Measurements from ENCODE around the gene HIRIP3.

DNA sequence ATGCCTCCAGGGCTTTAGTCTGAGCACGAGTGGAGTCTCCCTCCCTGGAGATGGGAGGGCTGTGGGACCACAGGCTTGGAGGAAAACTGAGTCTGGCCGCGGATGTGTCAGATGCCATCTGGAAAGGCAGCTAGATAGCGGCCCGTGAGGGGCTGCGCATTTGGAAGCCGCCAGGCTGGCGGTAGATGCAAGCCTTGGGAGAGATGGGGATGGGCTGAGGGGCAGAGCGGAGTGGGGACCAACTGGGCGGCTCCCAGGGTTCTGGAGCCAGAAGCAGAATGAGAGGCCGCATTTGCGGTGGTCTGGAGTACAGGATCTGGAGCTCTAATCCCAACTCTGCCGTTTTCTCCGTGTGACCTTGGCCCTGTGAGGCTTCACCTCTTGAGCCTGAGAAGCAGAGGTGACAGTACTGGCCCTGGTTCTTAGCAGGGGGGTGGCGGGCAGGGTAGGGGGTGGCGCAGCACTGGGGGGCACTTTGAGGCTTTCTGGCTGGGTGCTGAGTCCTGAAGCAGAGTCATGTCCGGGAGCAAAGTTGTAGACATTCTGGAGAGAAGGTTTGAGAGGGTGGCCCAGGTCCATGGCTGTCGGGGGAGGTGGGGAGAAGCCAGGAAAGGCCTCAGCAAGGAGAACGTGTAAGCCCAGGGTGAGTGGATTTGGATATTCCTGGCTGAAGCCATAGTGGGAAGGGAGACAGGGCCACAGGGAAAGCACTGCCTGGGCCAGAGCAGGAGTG lies 7.4 kb upstream of the HIRIP3 start:
- TF ChIP-seq JUNB (IDR thresholded peaks at IDR 0.05) = no peak
- TF ChIP-seq, protein P1, sequence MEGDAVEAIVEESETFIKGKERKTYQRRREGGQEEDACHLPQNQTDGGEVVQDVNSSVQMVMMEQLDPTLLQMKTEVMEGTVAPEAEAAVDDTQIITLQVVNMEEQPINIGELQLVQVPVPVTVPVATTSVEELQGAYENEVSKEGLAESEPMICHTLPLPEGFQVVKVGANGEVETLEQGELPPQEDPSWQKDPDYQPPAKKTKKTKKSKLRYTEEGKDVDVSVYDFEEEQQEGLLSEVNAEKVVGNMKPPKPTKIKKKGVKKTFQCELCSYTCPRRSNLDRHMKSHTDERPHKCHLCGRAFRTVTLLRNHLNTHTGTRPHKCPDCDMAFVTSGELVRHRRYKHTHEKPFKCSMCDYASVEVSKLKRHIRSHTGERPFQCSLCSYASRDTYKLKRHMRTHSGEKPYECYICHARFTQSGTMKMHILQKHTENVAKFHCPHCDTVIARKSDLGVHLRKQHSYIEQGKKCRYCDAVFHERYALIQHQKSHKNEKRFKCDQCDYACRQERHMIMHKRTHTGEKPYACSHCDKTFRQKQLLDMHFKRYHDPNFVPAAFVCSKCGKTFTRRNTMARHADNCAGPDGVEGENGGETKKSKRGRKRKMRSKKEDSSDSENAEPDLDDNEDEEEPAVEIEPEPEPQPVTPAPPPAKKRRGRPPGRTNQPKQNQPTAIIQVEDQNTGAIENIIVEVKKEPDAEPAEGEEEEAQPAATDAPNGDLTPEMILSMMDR (IDR thresholded peaks at IDR 0.05) = no peak
- TF ChIP-seq, protein P2, sequence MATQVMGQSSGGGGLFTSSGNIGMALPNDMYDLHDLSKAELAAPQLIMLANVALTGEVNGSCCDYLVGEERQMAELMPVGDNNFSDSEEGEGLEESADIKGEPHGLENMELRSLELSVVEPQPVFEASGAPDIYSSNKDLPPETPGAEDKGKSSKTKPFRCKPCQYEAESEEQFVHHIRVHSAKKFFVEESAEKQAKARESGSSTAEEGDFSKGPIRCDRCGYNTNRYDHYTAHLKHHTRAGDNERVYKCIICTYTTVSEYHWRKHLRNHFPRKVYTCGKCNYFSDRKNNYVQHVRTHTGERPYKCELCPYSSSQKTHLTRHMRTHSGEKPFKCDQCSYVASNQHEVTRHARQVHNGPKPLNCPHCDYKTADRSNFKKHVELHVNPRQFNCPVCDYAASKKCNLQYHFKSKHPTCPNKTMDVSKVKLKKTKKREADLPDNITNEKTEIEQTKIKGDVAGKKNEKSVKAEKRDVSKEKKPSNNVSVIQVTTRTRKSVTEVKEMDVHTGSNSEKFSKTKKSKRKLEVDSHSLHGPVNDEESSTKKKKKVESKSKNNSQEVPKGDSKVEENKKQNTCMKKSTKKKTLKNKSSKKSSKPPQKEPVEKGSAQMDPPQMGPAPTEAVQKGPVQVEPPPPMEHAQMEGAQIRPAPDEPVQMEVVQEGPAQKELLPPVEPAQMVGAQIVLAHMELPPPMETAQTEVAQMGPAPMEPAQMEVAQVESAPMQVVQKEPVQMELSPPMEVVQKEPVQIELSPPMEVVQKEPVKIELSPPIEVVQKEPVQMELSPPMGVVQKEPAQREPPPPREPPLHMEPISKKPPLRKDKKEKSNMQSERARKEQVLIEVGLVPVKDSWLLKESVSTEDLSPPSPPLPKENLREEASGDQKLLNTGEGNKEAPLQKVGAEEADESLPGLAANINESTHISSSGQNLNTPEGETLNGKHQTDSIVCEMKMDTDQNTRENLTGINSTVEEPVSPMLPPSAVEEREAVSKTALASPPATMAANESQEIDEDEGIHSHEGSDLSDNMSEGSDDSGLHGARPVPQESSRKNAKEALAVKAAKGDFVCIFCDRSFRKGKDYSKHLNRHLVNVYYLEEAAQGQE (IDR thresholded peaks at IDR 0.05) = no peak
- TF ChIP-seq, protein P3, sequence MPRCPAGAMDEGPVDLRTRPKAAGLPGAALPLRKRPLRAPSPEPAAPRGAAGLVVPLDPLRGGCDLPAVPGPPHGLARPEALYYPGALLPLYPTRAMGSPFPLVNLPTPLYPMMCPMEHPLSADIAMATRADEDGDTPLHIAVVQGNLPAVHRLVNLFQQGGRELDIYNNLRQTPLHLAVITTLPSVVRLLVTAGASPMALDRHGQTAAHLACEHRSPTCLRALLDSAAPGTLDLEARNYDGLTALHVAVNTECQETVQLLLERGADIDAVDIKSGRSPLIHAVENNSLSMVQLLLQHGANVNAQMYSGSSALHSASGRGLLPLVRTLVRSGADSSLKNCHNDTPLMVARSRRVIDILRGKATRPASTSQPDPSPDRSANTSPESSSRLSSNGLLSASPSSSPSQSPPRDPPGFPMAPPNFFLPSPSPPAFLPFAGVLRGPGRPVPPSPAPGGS (IDR thresholded peaks at IDR 0.05) = no peak
